22Rv1 (cell line): ENCODE data around the gene ICOSLG.
"Not testable (repeated sequence)": the region's sequence is repeated elsewhere in the genome, so short reads cannot be mapped to it uniquely, and the experiment has no call there.

Experiments used
- H3K27ac ChIP-seq: fragments of 450-650 bp; 2 replicates; pipeline ENCODE4 v1.5.1; 2017
- CTCF ChIP-seq: fragments of 450-650 bp; IDR thresholded peaks from 2 replicates; pipeline ENCODE4 v1.5.1; 2017; ENCODE audit warnings: mild to moderate bottlenecking
- ZFX ChIP-seq: fragments of 450-650 bp; IDR thresholded peaks from 2 replicates; pipeline ENCODE4 v1.6.1; 2017; ENCODE audit warnings: antibody characterized with exemption, borderline replicate concordance

Gene ICOSLG

GRCh38 chr21:44206698-44207676 is 33.8 kb downstream of the ICOSLG start:
- not testable (repeated sequence) for H3K27ac ChIP-seq

GRCh38 chr21:44206187-44206586 is 34.6 kb downstream of the ICOSLG start:
- not testable (repeated sequence) for H3K27ac ChIP-seq

- not testable (repeated sequence) for H3K27ac ChIP-seq
Observed at GRCh38 chr21:44202590-44203299, 38.0 kb downstream of the ICOSLG start.

- not testable (repeated sequence) for H3K27ac ChIP-seq
Observed at GRCh38 chr21:44199997-44200396, 40.7 kb downstream of the ICOSLG start.

GRCh38 chr21:44199448-44199847 is 41.3 kb downstream of the ICOSLG start:
- no peak overlapping the region for H3K27ac ChIP-seq
- no peak for TF ChIP-seq ZFX
- TF ChIP-seq CTCF = no peak

GRCh38 chr21:44197156-44197516 is 43.6 kb downstream of the ICOSLG start:
- not testable (repeated sequence) for H3K27ac ChIP-seq

GRCh38 chr21:44196212-44197155 is 44.3 kb downstream of the ICOSLG start:
- not testable (repeated sequence) for H3K27ac ChIP-seq

GRCh38 chr21:44194888-44195287 is 45.9 kb downstream of the ICOSLG start:
- H3K27ac ChIP-seq = not testable (repeated sequence)

- not testable (repeated sequence) for H3K27ac ChIP-seq
Observed at GRCh38 chr21:44194451-44194850, 46.3 kb downstream of the ICOSLG start.

- not testable (repeated sequence) for H3K27ac ChIP-seq
Observed at GRCh38 chr21:44193108-44193507, 47.6 kb downstream of the ICOSLG start.

GRCh38 chr21:44190349-44191271 is 50.1 kb downstream of the ICOSLG start:
- H3K27ac ChIP-seq = not testable (repeated sequence)

GRCh38 chr21:44184862-44185261 is 55.9 kb downstream of the ICOSLG start:
- H3K27ac ChIP-seq = not testable (repeated sequence)

GRCh38 chr21:44182202-44182601 is 58.5 kb downstream of the ICOSLG start:
- not testable (repeated sequence) for H3K27ac ChIP-seq

- not testable (repeated sequence) for H3K27ac ChIP-seq
Observed at GRCh38 chr21:44181506-44181905, 59.2 kb downstream of the ICOSLG start.

- not testable (repeated sequence) for H3K27ac ChIP-seq
Observed at GRCh38 chr21:44176127-44176526, 64.6 kb downstream of the ICOSLG start.

- not testable (repeated sequence) for H3K27ac ChIP-seq
Observed at GRCh38 chr21:44175189-44175588, 65.6 kb downstream of the ICOSLG start.
